PC-3 (cell line): ENCODE data around the gene DHX35.

Experiments
- EZH2 ChIP-seq: fragments of 300-600 bp; sonication (generic); IDR thresholded peaks from one replicate; pipeline ENCODE4 v1.6.1; 2017; ENCODE audit warnings: antibody characterized with exemption, mild to moderate bottlenecking, low read length; ENCODE audit not compliant: unreplicated experiment
- TF ChIP-seq, protein P1 (sequence below): fragments of 300-600 bp; sonication (generic); conservative IDR thresholded peaks from 2 replicates; pipeline ENCODE4 v1.5.1; 2017; ENCODE audit warnings: antibody characterized with exemption, low read depth, mild to moderate bottlenecking, low read length

DNA sequence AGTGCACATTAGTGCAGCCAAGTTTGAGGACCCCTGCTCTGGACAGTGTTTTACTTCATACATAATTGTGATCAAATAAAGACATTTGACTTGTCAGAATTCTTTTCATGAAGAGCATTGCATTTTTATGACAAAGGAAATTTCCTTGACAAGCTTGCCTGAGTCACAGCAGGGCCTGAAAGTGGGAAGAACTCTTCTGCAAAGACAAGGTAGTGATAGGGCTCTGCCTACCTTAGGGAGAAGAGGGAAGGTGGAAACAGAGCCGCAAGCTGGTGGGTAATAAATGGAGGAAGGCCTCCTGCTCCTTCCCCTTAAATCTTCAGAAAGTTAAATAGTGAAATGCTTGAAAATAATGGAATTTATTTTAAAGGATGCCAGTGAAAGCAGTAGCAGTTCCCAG is 118.2 kb downstream of the DHX35 start:
- TF ChIP-seq, protein P1, sequence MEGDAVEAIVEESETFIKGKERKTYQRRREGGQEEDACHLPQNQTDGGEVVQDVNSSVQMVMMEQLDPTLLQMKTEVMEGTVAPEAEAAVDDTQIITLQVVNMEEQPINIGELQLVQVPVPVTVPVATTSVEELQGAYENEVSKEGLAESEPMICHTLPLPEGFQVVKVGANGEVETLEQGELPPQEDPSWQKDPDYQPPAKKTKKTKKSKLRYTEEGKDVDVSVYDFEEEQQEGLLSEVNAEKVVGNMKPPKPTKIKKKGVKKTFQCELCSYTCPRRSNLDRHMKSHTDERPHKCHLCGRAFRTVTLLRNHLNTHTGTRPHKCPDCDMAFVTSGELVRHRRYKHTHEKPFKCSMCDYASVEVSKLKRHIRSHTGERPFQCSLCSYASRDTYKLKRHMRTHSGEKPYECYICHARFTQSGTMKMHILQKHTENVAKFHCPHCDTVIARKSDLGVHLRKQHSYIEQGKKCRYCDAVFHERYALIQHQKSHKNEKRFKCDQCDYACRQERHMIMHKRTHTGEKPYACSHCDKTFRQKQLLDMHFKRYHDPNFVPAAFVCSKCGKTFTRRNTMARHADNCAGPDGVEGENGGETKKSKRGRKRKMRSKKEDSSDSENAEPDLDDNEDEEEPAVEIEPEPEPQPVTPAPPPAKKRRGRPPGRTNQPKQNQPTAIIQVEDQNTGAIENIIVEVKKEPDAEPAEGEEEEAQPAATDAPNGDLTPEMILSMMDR, result no peak
- no peak for TF ChIP-seq EZH2
